GM12875 (cell line): ENCODE results near the gene GOLPH3L.
"Not testable (repeated sequence)": the region's sequence is repeated elsewhere in the genome, so short reads cannot be mapped to it uniquely, and the experiment has no call there.

ENCODE experiments used
- H3K4me3 ChIP-seq: one replicate; pipeline ENCODE4 v1.5.1; 2011; ENCODE audit warnings: low read depth, low read length, control low read depth
- CTCF ChIP-seq: IDR thresholded peaks from 2 replicates; pipeline ENCODE4 v1.5.1; 2011; ENCODE audit warnings: low read depth, mild to moderate bottlenecking, control low read depth, inconsistent platforms, low read length, moderate library complexity, borderline replicate concordance; ENCODE audit not compliant: insufficient read depth

The GOLPH3L gene

DNA sequence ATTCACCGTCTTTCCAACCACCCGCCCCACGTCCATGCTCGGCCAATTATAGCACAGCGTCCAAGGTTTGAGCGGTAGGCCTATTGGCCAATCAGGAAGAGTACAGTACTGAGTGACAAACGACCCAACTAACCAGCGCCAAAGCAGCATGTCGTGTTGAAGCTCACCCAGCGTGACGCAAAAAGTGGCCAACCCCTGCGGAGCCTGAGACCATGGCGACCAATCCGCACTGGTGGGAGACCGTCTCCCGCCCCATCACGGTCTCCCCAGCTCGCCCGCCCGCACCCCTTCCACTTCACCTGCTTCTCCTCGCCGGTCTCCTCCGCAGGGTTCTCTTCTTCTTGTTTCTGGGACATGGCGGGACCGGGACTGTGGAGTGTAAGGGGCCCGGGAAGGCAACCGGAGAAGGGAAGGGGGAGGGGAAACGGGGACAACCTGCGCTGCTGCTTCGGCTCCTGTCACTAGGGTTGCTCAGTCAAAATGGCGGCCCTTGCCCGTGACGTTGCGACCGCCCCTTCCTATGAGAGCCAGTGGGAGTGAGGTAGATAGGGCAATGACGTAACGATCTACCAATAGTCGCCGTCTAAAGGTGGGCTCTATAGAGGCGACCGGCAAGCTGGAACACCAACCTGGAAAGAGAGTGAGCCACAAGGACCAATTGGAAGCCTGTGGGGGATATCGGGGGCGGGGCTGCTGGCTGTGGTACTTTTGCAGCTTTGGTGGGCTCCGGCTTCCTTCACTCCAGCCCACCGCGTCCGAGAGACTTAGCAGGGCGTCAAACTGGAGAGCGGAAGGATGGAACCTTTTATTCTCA, 67.6 kb downstream of the GOLPH3L start, which contains the start of gene ENSA:
TSS of gene ENSA (minus strand) at position 498 of the 814 bp plus-strand sequence. CDS start at position 356, 142 bp downstream.
- TF ChIP-seq CTCF = no peak
- peak within 1 kb of the TSS; percentile 68 for H3K4me3 ChIP-seq

GRCh38 chr1:150628766-150629114, 68.2 kb downstream of the GOLPH3L start:
- no peak for TF ChIP-seq CTCF
- peak overlapping the region; percentile 68 for H3K4me3 ChIP-seq

- peak overlapping the region; percentile 68 for H3K4me3 ChIP-seq
- no peak for TF ChIP-seq CTCF
Measured at GRCh38 chr1:150627826-150628410, 69.0 kb downstream of the GOLPH3L start.

DNA sequence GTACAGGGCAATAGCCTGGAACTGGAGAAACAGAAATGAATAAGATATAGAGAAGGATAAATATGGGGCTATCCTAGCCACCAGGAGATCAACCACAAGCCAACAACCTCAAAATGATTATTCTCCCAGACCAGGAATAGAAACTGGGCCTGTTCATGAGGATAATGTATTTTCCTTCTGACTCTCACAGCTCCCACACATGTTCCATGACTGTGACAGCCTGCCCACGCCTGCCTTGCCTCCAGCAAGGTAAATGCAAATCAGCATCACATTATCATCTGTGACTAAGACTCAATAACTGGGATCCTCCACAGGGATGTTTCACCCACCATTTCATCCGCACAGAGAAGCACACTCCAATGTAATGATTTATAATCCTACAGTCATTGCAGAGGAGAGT, 70.8 kb downstream of the GOLPH3L start:
- H3K4me3 ChIP-seq = no peak overlapping the region
- TF ChIP-seq CTCF = no peak

GRCh38 chr1:150624546-150624945, 72.4 kb downstream of the GOLPH3L start:
- not testable (repeated sequence) for H3K4me3 ChIP-seq

- H3K4me3 ChIP-seq = not testable (repeated sequence)
Measured at GRCh38 chr1:150624134-150624533, 72.8 kb downstream of the GOLPH3L start.

DNA sequence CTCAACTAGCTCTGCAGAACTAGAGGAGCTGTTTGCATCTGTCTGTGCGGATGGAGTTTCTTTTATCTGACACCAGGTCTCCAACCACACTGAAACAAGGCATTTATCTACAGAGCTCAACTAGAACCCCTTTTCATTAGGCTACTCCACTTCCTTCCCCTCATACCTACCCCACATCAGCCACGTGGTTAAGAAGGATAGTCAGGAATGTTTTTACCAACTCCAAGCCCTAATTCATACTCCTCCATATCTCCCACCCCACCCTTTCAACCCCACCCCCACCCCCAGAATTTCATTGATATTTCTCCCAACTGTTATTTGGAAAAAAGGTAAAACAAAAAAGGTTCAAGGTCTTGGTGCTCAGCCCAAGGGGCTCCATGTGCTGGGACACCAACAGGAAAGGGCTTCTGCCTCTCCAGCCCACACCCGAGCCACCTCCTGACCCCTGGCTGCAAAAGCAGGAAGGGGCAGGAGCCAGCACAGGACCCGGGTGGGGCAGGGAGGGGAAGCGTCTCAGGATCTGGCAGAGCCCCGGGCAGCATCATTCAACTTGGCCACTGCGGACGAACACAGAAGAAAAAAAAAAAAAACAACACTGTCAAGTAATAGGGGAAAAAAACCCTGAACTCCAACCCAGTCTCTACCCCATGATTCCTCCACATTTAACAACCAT, 74.5 kb downstream of the GOLPH3L start:
- TF ChIP-seq CTCF = no peak
- H3K4me3 ChIP-seq = no peak overlapping the region
